Inflammatory macrophage treated with lipopolysaccharide for 4 hours (primary cell): Measurements from ENCODE around the gene NOXRED1.

Experiments used
- DNase-seq: peaks from one replicate; pipeline ENCODE4 v3.0.0-alpha.2; 2020

Gene NOXRED1

DNA sequence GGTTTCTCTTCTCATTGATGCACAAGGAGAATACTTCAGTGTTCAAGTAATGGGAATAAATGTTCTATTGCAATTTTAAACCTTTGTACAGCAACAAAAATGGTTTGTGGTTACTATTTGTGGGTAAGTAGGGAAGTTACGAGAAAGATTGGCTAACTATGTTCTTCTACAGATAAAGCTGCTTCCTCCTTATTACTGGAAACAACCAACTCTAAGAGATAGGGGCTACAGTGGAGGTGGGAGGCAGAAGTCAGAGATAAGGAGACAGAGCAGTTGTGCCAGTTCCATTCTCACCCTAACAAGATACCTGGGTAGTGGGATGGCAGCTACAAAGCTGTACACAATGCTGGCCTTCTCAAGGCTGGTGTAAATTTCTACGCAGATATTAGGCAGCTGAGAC, 16.2 kb downstream of the NOXRED1 start:
- peak; percentile 58 for DNase-seq

DNA sequence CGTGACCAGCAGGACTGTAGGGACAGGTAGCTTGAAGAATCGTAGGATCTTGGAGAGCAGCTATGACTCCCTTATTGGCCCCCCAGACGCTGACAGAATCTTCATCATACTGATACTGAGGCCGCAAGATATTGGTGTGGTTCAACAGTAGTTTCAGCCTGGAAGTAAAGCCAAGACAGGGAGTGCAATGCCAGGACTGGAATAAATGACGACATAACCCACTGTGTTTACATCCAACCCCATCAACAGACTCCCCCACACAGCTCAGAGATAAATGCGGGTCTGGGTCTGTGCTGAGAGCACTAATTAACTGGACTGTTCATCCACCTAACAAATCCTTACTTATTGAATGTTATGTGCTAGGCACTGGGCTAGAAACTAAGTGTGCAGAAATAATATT, 16.6 kb downstream of the NOXRED1 start:
- peak; percentile 28 for DNase-seq

DNA sequence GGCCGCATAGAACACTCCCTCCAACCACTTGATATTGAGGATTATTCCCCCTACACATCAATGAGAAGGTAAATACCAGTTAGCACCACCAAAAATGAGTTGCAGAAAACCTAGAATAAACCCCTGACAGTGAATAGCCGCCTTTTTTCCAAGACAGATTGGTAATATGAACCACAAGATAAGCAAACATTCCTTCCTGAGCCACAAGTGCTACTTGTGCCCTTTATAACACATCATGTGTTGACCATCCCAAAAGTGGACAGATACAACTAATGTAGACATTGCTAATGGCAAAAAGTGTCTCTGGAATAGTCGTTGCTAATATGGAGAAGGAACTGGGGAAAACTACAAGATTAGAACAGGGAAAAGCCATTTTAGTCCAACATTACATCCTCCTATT, 17.2 kb downstream of the NOXRED1 start:
- DNase-seq, result no peak

DNA sequence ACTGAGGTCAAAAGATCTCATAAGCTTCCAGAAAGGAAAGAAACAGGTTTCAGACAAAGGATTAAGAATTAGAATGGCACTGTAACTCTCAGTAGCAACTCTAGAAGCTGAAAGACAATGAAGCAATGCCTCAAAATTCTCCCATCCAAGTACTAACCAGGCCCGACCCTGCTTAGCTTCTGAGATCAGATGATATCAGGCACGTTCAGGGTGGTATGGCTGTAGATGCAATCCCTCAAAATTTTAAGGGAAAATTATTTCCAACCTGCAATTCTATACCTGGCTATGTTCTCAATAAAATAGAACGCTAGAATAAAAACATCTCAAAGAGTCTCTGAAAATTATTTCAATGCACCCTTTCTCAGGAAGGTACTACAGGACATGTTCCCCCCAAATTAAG, 19.6 kb downstream of the NOXRED1 start:
- DNase-seq, result no peak

DNA sequence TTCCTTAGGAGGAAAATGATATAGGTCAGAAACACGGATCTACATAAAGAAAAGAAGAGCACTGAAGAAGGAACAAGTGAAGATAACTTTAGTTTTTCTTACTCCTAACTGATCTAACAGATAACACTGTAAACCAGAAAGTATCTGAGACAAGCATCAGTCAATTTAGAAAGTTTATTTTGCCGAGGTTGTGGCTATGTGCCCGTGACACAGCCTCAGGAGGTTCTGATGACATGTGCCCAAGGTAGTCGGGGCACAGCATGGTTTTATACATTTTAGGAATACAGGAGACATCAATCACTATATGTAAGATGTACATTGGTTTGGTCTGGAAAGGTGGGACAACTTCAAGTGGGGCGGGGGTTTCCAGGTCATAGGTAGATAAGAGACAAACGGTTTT, 23.1 kb downstream of the NOXRED1 start:
- no peak for DNase-seq

DNA sequence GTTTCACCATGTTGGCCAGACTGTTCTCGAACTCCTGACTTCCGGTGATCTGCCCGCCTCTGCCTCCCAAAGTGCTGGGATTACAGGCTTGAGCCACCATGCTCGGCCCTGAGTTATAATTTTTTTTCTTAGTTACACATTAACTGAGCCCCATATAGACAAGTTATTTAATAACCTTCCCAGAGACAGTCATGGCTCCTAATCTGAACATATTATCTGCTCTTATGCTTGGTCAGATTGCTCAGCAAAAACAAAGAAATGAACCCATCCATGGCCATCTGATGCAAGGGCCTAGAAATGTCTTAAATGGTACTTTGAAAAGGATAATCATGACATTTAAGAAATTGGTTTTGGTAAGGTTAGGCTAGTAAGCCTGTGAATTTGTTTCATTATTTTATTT, 33.1 kb downstream of the NOXRED1 start:
- no peak for DNase-seq

DNA sequence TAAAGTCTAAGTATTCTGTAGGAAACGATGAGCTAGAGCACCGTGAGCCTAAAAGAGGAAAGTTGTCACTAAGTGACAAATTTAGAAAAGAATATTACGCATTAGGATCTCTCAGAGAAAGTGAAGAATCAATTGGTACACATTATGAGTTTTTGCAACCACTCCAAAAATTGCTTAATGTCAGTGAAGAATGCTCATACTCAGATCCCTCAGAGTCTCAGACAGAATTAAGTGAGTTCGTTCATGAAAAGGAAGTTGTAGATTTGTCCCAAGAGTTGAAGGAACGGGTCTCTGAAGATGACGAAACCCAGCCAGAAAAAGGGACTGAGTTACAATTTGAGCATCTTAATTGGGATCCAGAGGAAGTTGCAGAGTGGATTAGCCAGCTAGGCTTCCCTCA, 44.6 kb downstream of the NOXRED1 start:
- DNase-seq, result peak; percentile 68

DNA sequence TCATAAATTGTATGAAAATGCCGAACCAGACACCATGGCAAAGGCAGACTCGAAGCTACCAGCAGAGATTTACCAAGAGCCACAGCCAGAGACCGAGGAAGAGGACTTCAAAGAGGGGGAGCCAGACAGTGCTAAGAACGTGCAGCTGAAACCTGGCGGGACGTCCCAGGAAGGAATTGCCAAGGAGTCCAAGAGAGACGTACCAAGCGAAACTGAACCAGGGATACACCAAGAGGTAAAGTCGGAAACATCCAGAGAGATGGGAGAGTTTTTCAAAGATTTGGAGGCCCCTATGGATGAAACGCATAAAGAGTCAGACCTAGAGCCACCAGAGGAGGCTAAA, 45.9 kb downstream of the NOXRED1 start:
- DNase-seq, result no peak

DNA sequence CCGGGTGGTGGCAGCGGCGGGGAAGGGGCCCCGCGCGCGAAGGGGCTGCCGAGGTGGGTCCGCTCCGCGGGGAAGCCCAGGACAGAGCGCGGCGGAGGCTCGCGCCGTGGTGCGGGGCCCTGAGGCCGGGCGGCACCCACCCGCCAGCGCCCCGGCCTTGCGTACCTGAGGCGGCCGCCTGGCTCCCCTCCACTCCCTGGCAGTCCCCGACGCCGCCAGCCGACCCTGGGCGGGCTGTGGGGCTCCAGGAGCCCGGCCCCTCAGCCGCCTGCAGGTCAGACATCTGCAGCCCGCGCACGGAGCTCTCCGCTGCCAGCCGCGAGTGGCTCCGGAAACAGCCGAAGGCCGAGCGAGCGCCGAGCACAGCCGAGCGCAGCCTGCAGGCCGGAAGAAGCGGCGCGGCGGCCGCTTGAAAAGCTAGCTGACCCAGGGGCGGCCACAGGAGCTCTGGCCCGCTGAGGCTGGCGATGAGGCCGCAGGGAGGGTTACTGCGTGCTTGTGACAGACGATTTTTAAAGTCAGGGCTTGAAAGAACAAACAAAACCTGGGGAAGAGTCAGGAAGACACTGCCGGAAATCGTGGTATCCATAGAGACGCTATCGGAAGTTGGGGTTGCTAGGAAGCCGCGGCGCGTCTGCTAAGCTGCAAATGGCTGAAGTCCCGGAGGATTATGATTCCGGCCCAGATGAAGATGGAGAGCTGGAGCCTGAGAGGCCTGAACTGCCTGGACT, 46.4 kb downstream of the NOXRED1 start, which contains the start of the genes SAMD15 and TMED8:
TSS of gene SAMD15 (plus strand) at position 609 of the 731 bp plus-strand sequence. CDS start at position 649, 40 bp downstream.
TSS of gene TMED8 (minus strand) at position 324 of the 731 bp plus-strand sequence. CDS start at position 283, 41 bp downstream.
- peak; percentile 84 for DNase-seq

DNA sequence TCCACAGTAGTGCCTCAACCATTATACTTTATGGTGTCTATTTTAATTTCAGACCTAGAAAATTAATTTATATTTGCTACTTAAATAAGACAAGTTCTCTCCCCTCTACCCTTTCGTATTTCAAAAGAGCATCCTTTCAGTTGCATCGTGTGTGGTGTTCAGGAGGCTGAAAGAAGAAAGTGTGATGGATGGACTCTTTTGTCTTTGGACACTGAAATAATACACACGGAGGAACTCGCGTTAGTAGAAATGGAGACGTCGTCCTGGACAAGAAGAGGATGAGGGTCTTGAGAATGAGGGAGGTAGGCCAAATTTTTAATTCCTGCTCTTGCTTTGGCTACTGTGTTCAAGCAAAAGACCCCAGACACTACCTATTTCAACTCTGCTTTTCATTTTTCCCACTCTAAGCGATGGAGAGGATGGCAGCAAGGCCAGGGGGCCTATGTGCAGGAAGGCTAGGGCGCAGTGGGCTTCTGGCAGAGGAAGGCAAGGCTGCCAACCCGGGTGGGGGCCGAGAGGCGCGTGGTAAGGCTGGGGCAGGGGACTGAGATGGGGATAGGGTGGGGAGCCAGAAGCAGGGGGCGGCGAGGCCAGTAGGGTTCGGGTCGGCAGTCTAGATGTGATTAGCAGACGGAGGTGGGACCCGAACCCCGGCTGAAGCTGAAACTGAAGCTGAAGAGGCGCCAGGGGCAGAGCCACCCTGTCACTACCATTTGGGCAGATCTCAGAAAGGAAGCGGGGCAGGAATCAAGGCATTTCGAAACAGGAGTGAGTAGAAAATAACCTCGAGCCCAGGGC, 47.2 kb downstream of the NOXRED1 start:
- DNase-seq, result peak; percentile 48

DNA sequence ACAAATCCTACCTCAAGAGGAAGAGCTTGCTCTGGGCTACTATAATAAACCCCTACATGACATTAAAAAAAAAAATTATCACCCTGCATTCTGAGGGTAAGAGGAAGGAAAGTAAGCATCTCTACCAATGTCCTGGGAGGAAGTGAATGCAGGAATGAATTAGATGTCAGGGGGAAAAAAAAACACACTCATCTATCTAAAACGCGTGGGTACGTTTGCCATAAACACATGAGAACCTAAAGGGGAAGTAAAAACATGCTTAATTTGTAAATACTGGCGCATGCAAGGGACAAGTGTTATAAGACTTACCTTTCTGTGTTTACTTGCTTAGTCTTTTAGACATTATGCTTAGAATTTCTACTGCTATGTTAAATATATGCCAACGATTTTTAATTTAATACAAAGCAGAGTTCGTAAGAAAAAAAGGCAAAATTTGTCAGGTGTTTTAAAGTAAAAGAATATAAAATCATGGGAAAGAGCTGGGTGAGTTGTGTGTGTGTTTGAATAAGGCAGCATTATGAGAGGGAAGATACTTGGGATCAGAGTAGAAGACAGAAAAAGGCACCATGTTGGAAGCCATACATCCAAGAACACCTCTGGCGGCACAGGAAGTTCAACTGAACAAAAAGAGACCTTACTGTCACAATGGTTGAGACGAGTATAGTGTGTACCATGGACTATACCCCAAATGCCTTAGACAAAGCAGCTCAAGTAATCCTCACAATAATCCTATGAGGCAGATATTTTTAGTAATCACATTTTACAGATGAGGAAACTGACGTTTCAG, 48.0 kb downstream of the NOXRED1 start:
- DNase-seq, result peak; percentile 65

DNA sequence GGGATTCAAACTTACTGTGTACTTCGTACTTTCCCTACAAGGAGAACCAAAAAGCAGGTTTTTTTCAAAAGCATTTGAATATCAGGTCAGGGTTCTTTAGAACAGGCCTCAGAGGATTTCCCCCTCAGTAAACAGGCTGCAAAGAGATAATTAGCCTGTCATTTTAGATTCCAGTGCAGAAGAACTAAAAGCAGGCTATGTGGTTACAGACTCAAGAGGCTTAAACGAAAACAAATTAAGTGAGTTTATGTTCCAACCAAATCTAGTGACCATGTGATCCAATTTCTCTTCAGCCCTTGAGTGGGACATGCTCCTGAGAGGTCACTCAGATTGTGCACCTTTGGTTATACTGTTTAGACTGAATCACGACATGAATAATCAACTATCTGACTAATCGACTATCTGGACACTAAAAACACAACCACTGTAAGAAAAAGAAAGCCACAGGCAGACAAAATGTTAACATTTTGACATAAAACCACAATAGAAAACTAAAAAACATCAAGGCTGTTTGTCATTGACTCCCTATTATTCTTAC, 51.0 kb downstream of the NOXRED1 start:
- no peak for DNase-seq

DNA sequence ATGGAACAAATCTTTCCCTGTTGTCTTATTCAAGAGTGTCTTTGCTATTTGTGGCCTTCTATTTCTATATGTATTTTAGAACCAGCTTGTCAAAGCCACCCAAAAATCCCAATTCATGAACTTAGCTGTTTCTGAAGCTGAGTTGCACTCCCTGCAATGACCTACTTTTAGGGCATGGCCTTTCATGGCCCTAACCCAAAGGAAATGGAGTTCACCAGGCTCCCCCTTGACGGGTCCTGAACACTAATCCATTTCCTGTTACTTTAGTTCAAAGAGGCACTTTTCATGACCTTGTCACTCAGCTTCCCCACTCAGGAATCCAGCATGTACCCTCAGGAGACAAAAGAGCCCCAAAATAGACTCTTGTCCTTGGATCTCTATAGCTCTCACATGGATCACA, 54.0 kb downstream of the NOXRED1 start:
- no peak for DNase-seq

DNA sequence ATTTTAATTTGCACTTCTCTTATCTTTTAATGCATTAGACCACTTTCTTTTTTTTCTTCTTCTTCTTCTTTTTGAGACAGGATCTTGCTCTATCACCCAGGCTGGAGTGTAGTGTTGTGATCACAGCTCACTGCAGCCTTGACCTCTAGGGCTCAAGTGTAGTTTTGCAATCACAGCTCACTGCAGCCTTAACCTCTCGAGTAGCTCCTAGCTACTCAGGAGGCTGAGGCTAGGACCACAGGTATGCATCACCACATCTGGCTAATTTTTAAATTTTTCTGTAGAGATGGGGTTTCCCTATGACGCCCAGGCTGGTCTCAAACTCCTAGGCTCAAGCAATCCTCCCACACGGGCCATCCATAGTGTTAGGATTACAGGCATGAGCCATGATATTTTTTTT, 59.2 kb downstream of the NOXRED1 start:
- DNase-seq, result no peak

DNA sequence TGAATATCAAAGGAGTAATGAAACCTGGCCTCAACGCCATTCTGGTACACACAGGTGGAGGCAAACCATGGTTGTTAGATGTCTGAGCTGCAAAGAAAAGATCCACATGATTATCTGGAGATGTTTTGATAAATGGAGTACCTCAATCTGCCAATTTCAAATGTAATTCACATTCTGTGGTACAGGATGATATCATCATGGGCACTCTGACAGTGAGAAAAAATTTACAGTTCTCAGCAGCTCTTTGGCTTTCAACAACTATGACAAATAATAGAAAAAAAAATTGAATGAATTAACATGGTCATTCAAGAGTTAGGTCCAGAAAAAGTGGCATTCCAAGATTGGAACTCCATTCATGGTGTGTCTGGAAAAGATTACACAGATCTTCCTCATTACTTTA, 63.7 kb downstream of the NOXRED1 start:
- DNase-seq, result no peak

DNA sequence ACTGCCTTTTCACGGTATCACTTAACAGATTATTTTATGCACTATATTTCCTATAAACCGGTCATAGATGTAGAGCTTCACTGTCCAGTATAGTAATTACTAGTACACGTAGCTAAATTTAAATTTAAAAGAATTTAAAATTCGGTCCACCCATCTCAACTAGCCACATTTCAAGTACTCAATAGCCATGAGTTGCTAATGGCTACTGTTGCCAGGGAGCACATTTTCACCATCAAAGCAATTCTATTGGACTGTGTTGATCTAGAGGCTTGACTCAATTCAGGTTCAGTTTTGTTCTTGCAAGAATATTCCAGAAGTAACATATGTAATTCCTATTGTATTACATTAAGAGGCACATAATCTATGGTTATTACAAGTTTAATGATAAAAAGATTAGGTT, 66.4 kb downstream of the NOXRED1 start:
- no peak for DNase-seq

DNA sequence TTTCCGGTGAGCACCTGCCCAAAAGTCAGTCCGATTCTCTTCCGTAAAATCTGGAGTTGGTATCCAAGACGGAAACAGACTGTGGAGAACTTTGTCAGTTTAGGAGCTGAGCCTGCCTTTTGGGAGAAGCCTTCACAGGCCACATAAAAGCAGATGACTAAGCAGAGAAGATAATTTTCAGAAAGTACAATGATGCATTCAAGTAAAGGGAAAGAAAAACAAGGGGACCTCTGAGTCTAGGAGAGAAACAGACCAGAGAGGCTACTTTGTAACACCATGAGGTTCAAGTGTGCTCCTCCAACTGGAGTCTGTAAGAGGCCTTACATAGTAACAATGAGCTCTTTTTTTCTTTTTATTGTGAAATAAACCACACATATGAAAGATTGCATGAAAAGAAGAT, 67.5 kb downstream of the NOXRED1 start:
- DNase-seq, result no peak

DNA sequence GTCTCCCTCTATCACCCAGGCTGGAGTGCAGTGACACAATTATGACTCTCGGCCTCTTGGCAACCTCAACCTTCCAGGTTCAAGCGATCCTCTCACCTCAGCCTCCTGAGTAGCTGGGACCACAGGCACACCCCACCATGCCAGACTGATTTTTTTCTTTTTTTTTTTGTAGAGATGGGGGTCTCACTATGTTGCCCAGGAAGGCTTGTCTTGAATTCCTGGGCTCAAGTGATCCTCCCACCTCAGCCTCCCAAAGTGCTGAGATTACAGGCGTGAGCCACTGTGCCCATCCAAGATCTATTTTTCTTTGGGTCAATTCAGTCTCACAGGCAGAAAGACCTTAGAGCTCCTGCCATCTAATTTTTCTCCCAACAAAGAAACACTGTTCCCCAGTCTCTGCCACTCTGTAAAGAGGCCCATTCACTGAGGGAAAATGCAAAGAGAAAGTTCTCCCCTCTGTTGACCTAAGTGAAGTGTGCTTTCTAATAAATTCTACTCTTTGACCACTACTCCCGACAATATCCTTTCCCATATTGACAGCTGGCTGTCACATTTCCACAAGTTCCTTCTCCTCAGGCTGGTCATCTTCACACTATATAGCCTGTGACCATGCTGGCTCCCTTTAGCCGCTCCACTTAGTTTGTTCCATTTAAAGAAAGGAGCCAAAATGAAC, 69.7 kb downstream of the NOXRED1 start:
- no peak for DNase-seq

DNA sequence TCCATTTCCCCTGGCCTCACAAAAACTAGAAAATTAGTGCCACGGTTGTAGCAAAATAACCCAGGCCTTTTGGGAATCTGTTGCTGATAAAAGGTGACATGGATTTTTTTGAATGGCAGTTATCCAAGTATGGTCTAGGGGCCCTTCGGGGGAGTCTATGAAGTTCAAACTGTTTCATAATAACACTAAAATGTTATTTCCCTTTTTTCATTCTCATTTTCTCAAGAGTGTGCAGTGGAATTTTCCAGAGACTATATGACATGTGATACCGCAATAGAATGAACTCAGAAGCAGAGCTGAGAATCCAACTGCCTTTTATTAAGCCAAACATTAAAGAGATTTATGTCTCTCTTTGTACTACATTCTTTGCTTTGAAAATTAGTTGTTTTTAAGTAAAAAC, 75.6 kb downstream of the NOXRED1 start:
- DNase-seq, result peak; percentile 88

DNA sequence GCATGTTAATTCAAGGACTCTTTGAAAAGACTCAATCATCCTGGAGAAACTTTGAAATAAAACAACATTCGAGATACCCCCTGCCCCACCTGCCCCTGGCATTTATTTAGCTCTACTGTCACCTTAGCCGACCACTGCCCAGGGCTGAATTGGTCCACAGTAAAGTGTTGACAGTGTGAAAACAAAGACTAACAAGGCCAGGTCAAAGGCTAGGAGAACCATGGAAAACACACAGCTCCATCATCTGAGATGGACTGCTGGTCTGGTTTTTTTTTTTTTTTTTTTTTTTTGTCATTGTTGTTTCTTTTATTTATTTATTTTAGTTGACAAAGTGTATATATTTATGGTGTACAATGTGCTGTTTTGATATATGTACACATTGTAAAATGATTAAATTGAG, 76.8 kb downstream of the NOXRED1 start:
- DNase-seq, result no peak

DNA sequence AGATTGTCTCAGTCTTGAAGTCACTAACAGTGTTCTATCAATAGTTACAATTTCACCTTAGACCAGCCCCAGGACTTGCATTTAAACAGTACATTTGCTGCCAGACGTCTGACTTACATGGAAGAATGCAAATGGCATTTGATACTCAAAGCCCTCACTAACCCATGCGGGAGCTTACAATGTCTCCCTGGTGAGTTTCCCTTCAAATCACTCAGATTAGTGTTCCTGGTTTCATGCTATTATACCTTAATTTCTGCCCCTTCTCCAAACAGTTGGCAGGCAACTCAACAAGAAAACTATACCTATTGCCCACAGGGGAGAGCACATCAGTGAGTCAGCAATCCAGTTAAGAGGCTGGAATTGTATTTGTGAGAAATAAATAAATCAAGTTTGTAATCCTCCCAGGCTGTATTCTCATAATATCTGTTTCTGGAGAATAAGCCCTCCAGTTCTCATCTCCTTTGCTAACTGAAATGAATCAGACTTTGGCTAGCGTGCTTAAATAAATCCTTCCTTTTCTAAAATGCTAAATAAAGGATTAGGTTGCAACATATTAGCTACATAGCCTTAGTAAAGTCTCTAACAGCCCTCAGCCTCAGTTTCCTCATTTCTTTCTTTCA, 78.8 kb downstream of the NOXRED1 start:
- DNase-seq, result no peak
